GM12878 (cell line): ENCODE measurements around the gene RIC1. TPM values are rescaled to one million over a fixed set of nuclear protein-coding genes. Genes with fewer than 3 reads are reported as not detected.

ENCODE experiments used
- ATAC-seq: fragments of 200-7000 bp; cut with Tn5 transposase; 3 replicates; pipeline ENCODE4 v1.9.1; 2020; ENCODE audit warnings: mild to moderate bottlenecking, moderate library complexity
- BruUV-seq: library from RNA; stranded (reverse); fragments of 400-500 nt; replicated peaks from 2 replicates; lab custom pipeline; 2021; lab: Mats Ljungman, UMichigan
- CTCF ChIA-PET: fragments of 300-600 bp; sonication (Branson Sonifier 250); formaldehyde crosslinking; extraction: SDS; loops from one replicate; lab custom pipeline; 2021; ENCODE audit warnings: inconsistent platforms; lab: Yijun Ruan, JAX
- POLR2A ChIA-PET: fragments of 350-600 bp; formaldehyde crosslinking; extraction: SDS; loops from one replicate; lab custom pipeline; 2021; ENCODE audit warnings: inconsistent platforms; lab: Charles Lee
- RAD21 ChIA-PET: fragments of 300-600 bp; sonication (Branson Sonifier 250); formaldehyde crosslinking; loops from one replicate; lab custom pipeline; 2023; ENCODE audit warnings: antibody characterized with exemption; ENCODE audit not compliant: unreplicated experiment; lab: Charles Lee
- SMC1A ChIA-PET: fragments of 300-600 bp; sonication (Branson Sonifier 250); formaldehyde crosslinking; loops from one replicate; lab custom pipeline; 2023; ENCODE audit not compliant: unreplicated experiment, uncharacterized antibody; lab: Charles Lee
- DNase-seq: peaks from one replicate; pipeline ENCODE4 v3.0.0-alpha.2; 2011; ENCODE audit warnings: low read depth, low spot score
- FAIRE-seq: peaks from 3 replicates; lab custom pipeline; 2011; peaks lifted over from hg19 to GRCh38; lab: Jason Lieb, UNC
- H2AFZ ChIP-seq: 2 replicates; pipeline ENCODE4 v1.6.0; 2011; ENCODE audit warnings: low read depth, low read length, control low read depth; ENCODE audit not compliant: control insufficient read depth
- H3K27ac ChIP-seq: 2 replicates; pipeline ENCODE4 v1.5.1; 2011; ENCODE audit warnings: control low read depth; ENCODE audit not compliant: control insufficient read depth, insufficient read depth
- H3K27me3 ChIP-seq, 2 experiments: replicated peaks in 1 of 2; 2 replicates each; pipeline versions ENCODE4 v1.6.0 to v1.6.1; 2011; ENCODE audit warnings: low read length in 1 of 2; ENCODE audit not compliant: control insufficient read depth in 2 of 2, insufficient read depth in 2 of 2
- H3K36me3 ChIP-seq, 2 experiments: 2 replicates each; pipeline ENCODE4 v1.5.1; 2011; ENCODE audit warnings: low read length in 1 of 2; ENCODE audit not compliant: control insufficient read depth in 2 of 2, insufficient read depth in 2 of 2
- H3K4me1 ChIP-seq: 2 replicates; pipeline ENCODE4 v1.6.1; 2011; ENCODE audit warnings: mild to moderate bottlenecking, low read length, moderate library complexity, mixed read lengths; ENCODE audit not compliant: control insufficient read depth, insufficient read depth
- H3K4me2 ChIP-seq: 2 replicates; pipeline ENCODE4 v1.6.0; 2011; ENCODE audit warnings: control low read depth; ENCODE audit not compliant: control insufficient read depth, insufficient read depth
- H3K4me3 ChIP-seq: fragments of 200-600 bp; sonication (generic); 2 replicates; pipeline ENCODE4 v1.5.1; 2016
- H3K79me2 ChIP-seq: 2 replicates; pipeline ENCODE4 v1.6.0; 2011; ENCODE audit warnings: low read length; ENCODE audit not compliant: control insufficient read depth, insufficient read depth
- H3K9ac ChIP-seq: 2 replicates; pipeline ENCODE4 v1.8.0; 2011; ENCODE audit warnings: low read length, control low read depth, mixed read lengths; ENCODE audit not compliant: control insufficient read depth, insufficient read depth
- H3K9me3 ChIP-seq: replicated peaks from 3 replicates; pipeline ENCODE4 v1.5.1; 2011; ENCODE audit warnings: mild to moderate bottlenecking, low read length; ENCODE audit not compliant: control insufficient read depth, insufficient read depth
- H4K20me1 ChIP-seq: 2 replicates; pipeline ENCODE4 v1.6.0; 2011; ENCODE audit not compliant: control insufficient read depth, insufficient read depth
- BCL11A ChIP-seq: IDR thresholded peaks from 2 replicates; pipeline ENCODE4 v1.6.1; 2011; ENCODE audit warnings: low read depth, low read length
- ESRRA ChIP-seq: IDR thresholded peaks from 2 replicates; pipeline ENCODE4 v1.6.1; 2012; ENCODE audit warnings: mild to moderate bottlenecking, low read length, improper control_type of control experiment
- GATAD2B ChIP-seq: fragments of 450-650 bp; conservative IDR thresholded peaks from 2 replicates; pipeline ENCODE4 v1.6.1; 2017; ENCODE audit warnings: low read depth, mild to moderate bottlenecking, moderate library complexity
- HDAC2 ChIP-seq: fragments of 200-600 bp; sonication (generic); IDR thresholded peaks from 2 replicates; pipeline ENCODE4 v1.6.1; 2017
- JUNB ChIP-seq: IDR thresholded peaks from 2 replicates; pipeline ENCODE4 v1.6.1; 2016; ENCODE audit warnings: antibody characterized with exemption, mild to moderate bottlenecking
- MEF2A ChIP-seq: IDR thresholded peaks from 2 replicates; pipeline ENCODE4 v1.6.1; 2011; ENCODE audit warnings: low read depth, mild to moderate bottlenecking, low read length, moderate library complexity; ENCODE audit not compliant: insufficient read depth
- NFXL1 ChIP-seq: fragments of 450-650 bp; IDR thresholded peaks from 2 replicates; pipeline ENCODE4 v1.6.1; 2017; ENCODE audit warnings: antibody characterized with exemption, mild to moderate bottlenecking, borderline replicate concordance
- NFYB ChIP-seq: IDR thresholded peaks from 2 replicates; pipeline ENCODE4 v1.6.1; 2011; ENCODE audit warnings: low read depth, mild to moderate bottlenecking, low read length, improper control_type of control experiment, moderate library complexity; ENCODE audit not compliant: insufficient read depth
- PRDM15 ChIP-seq: fragments of 450-650 bp; formaldehyde crosslinking; IDR thresholded peaks from 2 replicates; pipeline ENCODE4 v1.4.0; 2020; ENCODE audit warnings: mild to moderate bottlenecking, moderate library complexity
- RB1 ChIP-seq: fragments of 450-650 bp; formaldehyde crosslinking; IDR thresholded peaks from 2 replicates; pipeline ENCODE4 v1.6.1; 2017; ENCODE audit warnings: mild to moderate bottlenecking, borderline replicate concordance
- RCOR1 ChIP-seq: conservative IDR thresholded peaks from 2 replicates; pipeline ENCODE4 v1.6.1; 2012; ENCODE audit warnings: low read depth, low read length, improper control_type of control experiment
- RFX5 ChIP-seq: IDR thresholded peaks from 2 replicates; pipeline ENCODE4 v1.6.1; 2011; ENCODE audit warnings: low read depth, low read length, improper control_type of control experiment
- SMARCA5 ChIP-seq: fragments of 450-650 bp; IDR thresholded peaks from 2 replicates; pipeline ENCODE4 v1.6.1; 2017; ENCODE audit warnings: mild to moderate bottlenecking
- TCF3 ChIP-seq: IDR thresholded peaks from 2 replicates; pipeline ENCODE4 v1.6.1; 2012; ENCODE audit warnings: low read depth, mild to moderate bottlenecking, low read length, borderline replicate concordance; ENCODE audit not compliant: insufficient read depth
- ZNF384 ChIP-seq: IDR thresholded peaks from 2 replicates; pipeline ENCODE4 v1.6.1; 2012; ENCODE audit warnings: low read depth, mild to moderate bottlenecking, low read length, improper control_type of control experiment, borderline replicate concordance
- WGBS: methylation state at CpG from one replicate; pipeline ENCODE4 v1.1.6; 2016; ENCODE audit warnings: low lambda C conversion rate; ENCODE audit not compliant: insufficient replicate concordance, insufficient coverage; ENCODE audit errors: missing lambda C conversion rate; 5-methylcytosine and 5-hydroxymethylcytosine counted together
- in situ Hi-C: fragments of 300-500 bp; cut with MboI; formaldehyde crosslinking; loops from 9 replicates; pipeline ENCODE4 v1.14.3; 2018; ENCODE audit warnings: mixed read lengths
- intact Hi-C: fragments of 100-400 bp; cut with micrococcal nuclease; formaldehyde crosslinking; loops from one replicate; pipeline ENCODE4 v1.14.2; 2022; ENCODE audit not compliant: unreplicated experiment
- polyA plus RNA-seq, 11 experiments: library from polyadenylated mRNA; depleted of rRNA in 4 of 11; unstranded in 6 of 11; stranded (reverse) in 5 of 11; fragments of >200 nt; fragmentation: Nextera tagmentation in 4 of 11; fragmentation: Illumina TruSeq in 1 of 11; extraction: Ambion mirVana in 4 of 11; extraction: Trizol in 1 of 11; gene quantifications; 1 replicate in 1 of 11; 2 replicates in 10 of 11; pipeline versions ENCODE4 v1.2.1 to v1.2.3, GENCODE V29; 2011 to 2016; ENCODE audit warnings: inconsistent platforms in 2 of 11, missing spikeins in 2 of 11, low read depth in 1 of 11
- total RNA-seq, 4 experiments: library from RNA; depleted of rRNA in 3 of 4; stranded (reverse); fragments of >200 nt in 3 of 4; fragmentation: Illumina TruSeq in 1 of 4; extraction: Trizol in 1 of 4; gene quantifications; 2 replicates each; pipeline versions ENCODE4 v1.2.1 to v1.2.3, GENCODE V29; 2013 to 2021

RIC1 gene
- total and polyA plus RNA-seq, 10 of the 15 experiments (the other 5 are each of a cell fraction or from before 2014, with no cell fraction given) = 6.2 to 59.8 (median 33.3) TPM

GRCh38 chr9:5805478-5805877, 176.6 kb downstream of the RIC1 start (continued):
- TF ChIP-seq RFX5 = no peak

- Histone ChIP-seq H3K27ac (no peak overlapping the region), H3K79me2 (no peaks in the 10 kb centered on the region), H3K4me1 (no peaks in the 10 kb centered on the region), H3K9ac (no peak overlapping the region), H3K9me3 (no peaks in the 10 kb centered on the region), H2AFZ (no peak overlapping the region), H4K20me1 (no peaks in the 10 kb centered on the region), H3K36me3 (peaks cover 0 to 19% of the 10 kb centered on the region in 2 experiments; a peak in 2 of 4 replicates), H3K27me3 (no peaks in the 10 kb centered on the region), H3K4me2 (no peak overlapping the region), H3K4me3 (no peak overlapping the region)
- ChIA-PET POLR2A (interaction anchor here (0.6 to 0.7 kb wide), 2 partner anchors 16 to 20 kb away, joined by 4 read pairs; no protein-coding TSS in a partner anchor), CTCF (interaction anchor here (0.6 to 1.8 kb wide), 4 partner anchors 14 to 38 kb away, joined by 3 to 7 read pairs (median 4); no protein-coding TSS in a partner anchor), SMC1A (interaction anchor here (0.9 to 2.0 kb wide), 5 partner anchors 9 to 52 kb away, joined by 3 to 7 read pairs (median 3); partner anchors contain the start of gene ERMP1), RAD21 (no interaction called here)
- ATAC-seq (no peak), FAIRE-seq (no peak), DNase-seq (no peak)
- no peak for TF ChIP-seq GATAD2B
- TF ChIP-seq BCL11A = no peak
- no peak for TF ChIP-seq ESRRA
- no peak for TF ChIP-seq TCF3
- no peak for TF ChIP-seq PRDM15
- no peak for TF ChIP-seq HDAC2
- no peak for TF ChIP-seq MEF2A
- TF ChIP-seq JUNB = no peak
- no peak for TF ChIP-seq RCOR1
- no peak for TF ChIP-seq NFYB
- no peak for TF ChIP-seq RFX5
- no peak for TF ChIP-seq ZNF384
- no peak for TF ChIP-seq NFXL1
- TF ChIP-seq SMARCA5 = no peak
- TF ChIP-seq RB1 = no peak
- WGBS = 100% methylated on average over 1 of the region's 1 CpG
- in situ Hi-C loops (no loop called here), intact Hi-C loops (no loop called here)
- BruUV-seq = no TSS peak
Observed at GRCh38 chr9:5811751-5812150, 182.8 kb downstream of the RIC1 start.
